Fibroblast of skin of left biceps (primary cell): ENCODE results near the gene EVI5.

Experiments
- DNase-seq, 2 experiments: peaks; one replicate each; pipeline ENCODE4 v3.0.0-alpha.2; 2013; ENCODE audit warnings: low read depth in 2 of 2

The EVI5 gene

DNA sequence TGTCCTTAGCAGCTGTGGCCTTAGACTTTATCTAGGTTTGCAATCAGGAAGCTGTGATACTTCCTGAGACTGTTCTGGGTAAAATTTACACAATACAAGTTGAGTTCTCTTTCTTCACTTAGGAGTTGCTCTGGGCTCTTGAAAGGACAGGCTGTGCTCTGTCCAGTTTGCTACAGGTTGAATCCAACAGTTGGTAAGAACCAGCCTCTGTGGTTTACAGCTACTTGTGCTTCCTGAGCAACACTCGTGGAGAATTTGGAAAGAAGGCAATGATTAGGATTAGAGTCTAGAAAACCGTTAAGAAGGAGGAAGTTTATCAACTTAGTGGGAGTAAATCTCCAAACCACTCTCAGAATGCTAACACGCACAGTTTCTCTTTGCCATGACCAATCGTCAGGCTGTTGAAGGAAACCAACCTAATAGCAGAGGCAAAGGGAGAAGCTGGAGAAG is 325.0 kb downstream of the EVI5 start:
- no peak for DNase-seq
